NB4 (cell line): ENCODE measurements around the gene EIF4G2.
A peak's percentile ranks its signal among the peaks of the same experiment; 100 is the strongest.

Source experiments
- DNase-seq: peaks from one replicate; pipeline ENCODE4 v3.0.0; 2010; ENCODE audit warnings: low read depth
- H3K4me3 ChIP-seq: one replicate; pipeline ENCODE4 v1.5.1; 2011; ENCODE audit warnings: mild to moderate bottlenecking, low read depth, low read length, moderate library complexity
- CTCF ChIP-seq: IDR thresholded peaks from one replicate; pipeline ENCODE4 v1.5.1; 2012; ENCODE audit warnings: low read depth, low read length
- MAX ChIP-seq: IDR thresholded peaks from 2 replicates; pipeline ENCODE4 v1.6.1; 2011; ENCODE audit warnings: low read depth, low read length
- MYC ChIP-seq: IDR thresholded peaks from 2 replicates; pipeline ENCODE4 v1.6.1; 2011; ENCODE audit warnings: low read depth, low read length
- POLR2A ChIP-seq: IDR thresholded peaks from 2 replicates; pipeline ENCODE4 v1.6.1; 2011; ENCODE audit warnings: mild to moderate bottlenecking; ENCODE audit not compliant: insufficient read length; ENCODE audit errors: extremely low read depth

Gene EIF4G2

GRCh38 chr11:10808553-10809372 is at the start of gene EIF4G2:
Gene EIF4G2, minus strand, starts transcription at chr11:10808926.
- TF ChIP-seq POLR2A (peak; percentile 99), MYC (peak; percentile 74), CTCF (no peak), MAX (peak; percentile 81)
- H3K4me3 ChIP-seq = peak within 1 kb of the TSS; percentile 89
- peak; percentile 99 for DNase-seq

GRCh38 chr11:10857709-10858438 is 49.1 kb upstream of the EIF4G2 start, which contains the start of gene ZBED5:
Gene ZBED5, minus strand, starts transcription at chr11:10858053. Its CDS starts 3,108 bp downstream, at chr11:10854945.
- DNase-seq = peak; percentile 98
- TF ChIP-seq CTCF (no peak), POLR2A (peak; percentile 86), MYC (peak; percentile 29), MAX (peak; percentile 4; the same call in 1 of the 2 replicates)
- H3K4me3 ChIP-seq = peak within 1 kb of the TSS; percentile 86

- peak overlapping the region; percentile 83 for H3K4me3 ChIP-seq
- DNase-seq = no peak
- no peak for TF ChIP-seq MAX
- no peak for TF ChIP-seq POLR2A
- no peak for TF ChIP-seq MYC
- no peak for TF ChIP-seq CTCF
These were observed 48.7 kb upstream of the EIF4G2 start for GRCh38 chr11:10857459-10857708.

- DNase-seq = peak; percentile 67
These were observed 48.1 kb upstream of the EIF4G2 start for GRCh38 chr11:10856689-10857458.

More at GRCh38 chr11:10856689-10857458, 48.1 kb upstream of the EIF4G2 start:
- no peak for TF ChIP-seq CTCF
- no peak for TF ChIP-seq MAX
- no peak for TF ChIP-seq POLR2A
- TF ChIP-seq MYC = no peak
- peak overlapping the region; percentile 83 for H3K4me3 ChIP-seq
